ENCODE data around the gene FHL1. TPM values are rescaled to one million over a fixed set of nuclear protein-coding genes. Genes with fewer than 3 reads are reported as not detected.
"Not testable (repeated sequence)": the region's sequence is repeated elsewhere in the genome, so short reads cannot be mapped to it uniquely, and the experiment has no call there.

The FHL1 gene
- total and polyA plus RNA-seq, 12 donors: 367 to 3,919 (median 2,586) TPM

DNA sequence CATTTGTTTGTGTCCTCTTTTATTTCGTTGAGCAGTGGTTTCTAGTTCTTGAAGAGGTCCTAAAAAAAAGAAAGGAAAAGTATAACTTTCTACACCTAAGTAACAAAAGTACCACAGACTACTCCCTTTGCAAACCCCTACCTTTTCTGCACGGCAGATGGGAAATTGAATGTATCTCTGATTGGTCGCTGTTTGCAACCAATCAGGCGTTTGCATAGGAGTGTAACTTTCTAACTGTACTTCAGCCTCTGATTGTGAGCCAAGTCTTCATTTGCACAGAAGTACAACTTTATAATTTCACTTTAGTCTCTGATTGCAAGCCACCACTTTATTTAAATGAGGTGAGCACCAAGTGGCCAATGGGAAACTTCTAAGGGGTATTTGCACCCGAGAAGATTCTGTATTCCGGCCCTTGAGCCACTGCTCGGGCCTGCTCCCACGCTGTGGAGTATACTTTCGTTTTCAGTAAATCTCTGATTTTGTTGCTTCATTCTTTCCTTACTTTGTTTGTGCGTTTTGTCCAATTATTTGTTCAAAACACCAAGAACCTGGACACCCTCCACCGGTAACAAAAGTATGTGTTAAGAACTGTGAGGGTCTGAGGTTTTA lies 40.3 kb upstream of the FHL1 start:
- Histone ChIP-seq H3K27me3 (no peaks in the 10 kb centered on the region), H3K9me3 (peaks cover 0 to 11% (median 0%) of the 10 kb centered on the region in 11 donors), H3K4me1 (no peaks in the 10 kb centered on the region), H3K4me3 (no peak overlapping the region), H3K27ac (no peak overlapping the region), H3K36me3 (no peaks in the 10 kb centered on the region)
- ATAC-seq: no peak
- TF ChIP-seq, protein P1, sequence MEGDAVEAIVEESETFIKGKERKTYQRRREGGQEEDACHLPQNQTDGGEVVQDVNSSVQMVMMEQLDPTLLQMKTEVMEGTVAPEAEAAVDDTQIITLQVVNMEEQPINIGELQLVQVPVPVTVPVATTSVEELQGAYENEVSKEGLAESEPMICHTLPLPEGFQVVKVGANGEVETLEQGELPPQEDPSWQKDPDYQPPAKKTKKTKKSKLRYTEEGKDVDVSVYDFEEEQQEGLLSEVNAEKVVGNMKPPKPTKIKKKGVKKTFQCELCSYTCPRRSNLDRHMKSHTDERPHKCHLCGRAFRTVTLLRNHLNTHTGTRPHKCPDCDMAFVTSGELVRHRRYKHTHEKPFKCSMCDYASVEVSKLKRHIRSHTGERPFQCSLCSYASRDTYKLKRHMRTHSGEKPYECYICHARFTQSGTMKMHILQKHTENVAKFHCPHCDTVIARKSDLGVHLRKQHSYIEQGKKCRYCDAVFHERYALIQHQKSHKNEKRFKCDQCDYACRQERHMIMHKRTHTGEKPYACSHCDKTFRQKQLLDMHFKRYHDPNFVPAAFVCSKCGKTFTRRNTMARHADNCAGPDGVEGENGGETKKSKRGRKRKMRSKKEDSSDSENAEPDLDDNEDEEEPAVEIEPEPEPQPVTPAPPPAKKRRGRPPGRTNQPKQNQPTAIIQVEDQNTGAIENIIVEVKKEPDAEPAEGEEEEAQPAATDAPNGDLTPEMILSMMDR (IDR thresholded peaks at IDR 0.05): no peak
- WGBS, 2 donors: 87 to 94% methylated on average over 11 of the region's 11 CpGs
- intact Hi-C loops (cut with DNase I): no loop called here
- DNase-seq: no peak

DNA sequence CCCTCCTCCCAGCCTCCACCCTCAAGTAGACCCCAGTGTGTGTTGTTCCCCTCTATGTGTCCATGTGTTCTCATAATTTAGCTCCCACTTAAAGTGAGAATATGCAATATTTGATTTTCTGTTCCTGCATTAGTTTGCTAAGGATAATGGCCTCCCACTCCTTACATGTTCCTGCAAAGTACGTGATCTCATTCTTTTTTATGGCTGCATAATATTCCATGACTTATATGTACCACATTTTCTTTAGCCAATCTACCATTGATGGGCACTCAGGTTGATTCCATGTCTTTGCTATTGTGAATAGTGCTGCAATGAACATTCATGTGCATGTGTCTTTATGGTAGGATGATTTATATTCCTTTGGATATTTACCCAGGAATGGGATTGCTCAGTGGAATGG lies 38.4 kb upstream of the FHL1 start:
- H3K4me3 ChIP-seq; ATAC-seq; H3K27ac ChIP-seq; H3K4me1 ChIP-seq; intact Hi-C loops (cut with DNase I); H3K36me3 ChIP-seq; DNase-seq; H3K27me3 ChIP-seq: not testable (repeated sequence)
- WGBS, 2 donors: 88 to 95% methylated on average over 1 of the region's 1 CpG
- H3K9me3 ChIP-seq: peaks cover 0 to 11% (median 0%) of the 10 kb centered on the region in 11 donors

DNA sequence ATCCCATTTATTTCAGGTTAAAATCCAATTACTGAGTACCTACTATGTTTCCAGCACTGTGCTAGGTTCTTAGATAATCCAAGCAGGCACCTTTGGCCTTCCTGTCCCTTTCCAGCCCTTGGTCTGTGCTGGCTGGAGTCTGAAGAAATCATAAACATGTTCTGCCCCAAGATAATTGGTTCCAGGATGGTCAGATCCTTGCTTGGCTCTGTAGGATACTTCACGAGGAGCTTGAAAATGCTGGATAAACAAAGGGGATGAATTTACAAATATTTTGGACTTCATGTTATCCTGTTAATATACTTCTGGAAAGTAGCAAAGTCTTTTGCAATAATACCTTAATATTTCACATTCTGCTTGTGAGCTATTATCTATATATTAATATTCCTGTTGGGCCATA lies 35.0 kb upstream of the FHL1 start:
- H3K27ac ChIP-seq: no peak overlapping the region
- no peak overlapping the region for H3K4me3 ChIP-seq
- intact Hi-C loops (cut with DNase I): no loop called here
- no peaks in the 10 kb centered on the region for H3K36me3 ChIP-seq
- no peak for DNase-seq
- no peaks in the 10 kb centered on the region for H3K27me3 ChIP-seq
- H3K9me3 ChIP-seq: peaks cover 0 to 11% (median 0%) of the 10 kb centered on the region in 11 donors
- 0 to 2% methylated on average over 1 of the region's 1 CpG for WGBS, 2 donors
- TF ChIP-seq, protein P1 (IDR thresholded peaks at IDR 0.05): no peak
- no peak for ATAC-seq
- no peaks in the 10 kb centered on the region for H3K4me1 ChIP-seq

DNA sequence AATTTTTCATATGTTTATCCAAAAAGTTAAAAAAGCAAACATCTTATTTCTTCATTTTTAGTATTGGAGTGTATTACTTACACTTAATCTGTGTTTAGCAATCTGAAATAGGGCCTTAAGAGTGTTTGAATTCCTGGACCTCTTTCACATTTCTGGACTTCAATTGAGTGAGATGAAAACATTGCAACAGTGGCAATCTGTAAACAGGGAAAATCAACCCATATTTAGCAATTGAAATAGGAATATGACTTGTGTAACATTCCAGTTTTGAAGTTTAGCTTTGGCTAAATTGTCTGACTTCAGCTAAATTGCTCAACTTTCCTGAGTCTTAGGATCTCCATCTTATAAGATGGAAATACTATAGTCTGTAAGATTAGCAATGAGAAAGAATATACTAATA lies 34.6 kb upstream of the FHL1 start:
- TF ChIP-seq, protein P1 (IDR thresholded peaks at IDR 0.05): no peak
- Histone ChIP-seq H3K4me3 (no peak overlapping the region), H3K4me1 (no peaks in the 10 kb centered on the region), H3K36me3 (no peaks in the 10 kb centered on the region), H3K9me3 (peaks cover 0 to 11% (median 0%) of the 10 kb centered on the region in 11 donors), H3K27me3 (no peaks in the 10 kb centered on the region), H3K27ac (no peak overlapping the region)
- DNase-seq (no peak), ATAC-seq (no peak)
- intact Hi-C loops (cut with DNase I): no loop called here

DNA sequence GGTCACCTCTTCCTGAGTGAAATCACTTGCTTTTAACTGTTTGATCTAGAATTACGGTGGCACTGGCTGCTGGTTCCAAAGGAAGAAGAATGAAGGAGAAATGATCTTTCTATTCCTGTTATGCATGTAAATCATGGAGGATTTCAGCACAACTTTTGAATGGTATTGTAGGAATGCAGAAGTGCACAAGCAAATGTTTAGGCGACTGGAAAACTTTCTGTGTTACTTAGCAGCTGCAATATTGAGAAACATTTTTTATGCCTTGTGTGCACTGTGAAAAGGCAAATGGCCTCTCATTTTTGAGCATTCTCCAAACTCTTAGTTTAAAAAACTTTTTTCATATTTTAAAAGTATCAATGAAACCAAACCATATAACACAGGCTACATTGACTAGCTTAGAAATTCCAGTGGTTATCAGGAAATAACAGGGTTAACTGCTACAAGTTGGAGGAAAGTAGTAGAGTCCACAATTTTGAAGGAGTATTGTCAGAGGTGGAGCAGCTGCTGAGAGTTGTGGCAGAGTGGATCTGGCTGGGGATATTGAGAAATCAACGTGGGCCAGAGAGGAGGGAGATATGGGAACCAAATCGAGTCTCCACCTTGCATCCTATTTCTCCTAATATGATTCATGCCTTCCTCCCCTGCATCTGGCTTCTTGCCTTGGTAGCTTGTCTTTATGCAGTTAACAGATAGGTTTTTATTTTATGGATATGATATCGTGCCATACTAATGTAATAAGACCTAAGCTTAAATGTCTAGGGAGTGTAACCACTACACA lies 32.0 kb upstream of the FHL1 start:
- WGBS, 2 donors: 52 to 62% methylated on average over 5 of the region's 5 CpGs
- TF ChIP-seq, protein P1 (IDR thresholded peaks at IDR 0.05): no peak
- H3K4me1 ChIP-seq: no peaks in the 10 kb centered on the region
- no peak for DNase-seq
- intact Hi-C loops (cut with DNase I): no loop called here
- no peaks in the 10 kb centered on the region for H3K36me3 ChIP-seq
- ATAC-seq: peak in 2 of 8 donors; percentile 38 to 53
- H3K4me3 ChIP-seq: no peak overlapping the region
- H3K27ac ChIP-seq: no peak overlapping the region
- H3K9me3 ChIP-seq: peaks cover 0 to 11% (median 0%) of the 10 kb centered on the region in 11 donors
- H3K27me3 ChIP-seq: no peaks in the 10 kb centered on the region

Data from heart right ventricle (tissue), 16 donors.